ENCODE data around the gene PORCN.

Gene PORCN

GRCh38 chrX:48477960-48478755 lies 30.6 kb upstream of the PORCN start:
- no peak for FAIRE-seq

GRCh38 chrX:48478806-48479205 lies 30.0 kb upstream of the PORCN start:
- FAIRE-seq: no peak

- no peak for FAIRE-seq
These were observed 28.6 kb upstream of the PORCN start for GRCh38 chrX:48480142-48480541.

- no peak for FAIRE-seq
These were observed 28.2 kb upstream of the PORCN start for GRCh38 chrX:48480583-48480982.

GRCh38 chrX:48482526-48482925 lies 26.3 kb upstream of the PORCN start:
- FAIRE-seq: no peak

GRCh38 chrX:48487362-48487798 lies 21.4 kb upstream of the PORCN start:
- FAIRE-seq: no peak

- FAIRE-seq: no peak
These were observed 20.8 kb upstream of the PORCN start for GRCh38 chrX:48488034-48488433.

GRCh38 chrX:48489296-48489695 lies 19.5 kb upstream of the PORCN start:
- FAIRE-seq: no peak

- FAIRE-seq: no peak
These were observed 18.9 kb upstream of the PORCN start for GRCh38 chrX:48489892-48490291.

GRCh38 chrX:48490661-48491060 lies 18.1 kb upstream of the PORCN start:
- no peak for FAIRE-seq

GRCh38 chrX:48491809-48492208 lies 17.0 kb upstream of the PORCN start:
- no peak for FAIRE-seq

GRCh38 chrX:48492293-48492910 lies 16.4 kb upstream of the PORCN start:
- FAIRE-seq: no peak

GRCh38 chrX:48493890-48494364 lies 14.9 kb upstream of the PORCN start:
- no peak for FAIRE-seq

GRCh38 chrX:48496660-48497059 lies 12.1 kb upstream of the PORCN start:
- no peak for FAIRE-seq

GRCh38 chrX:48497871-48498270 lies 10.9 kb upstream of the PORCN start:
- FAIRE-seq: no peak

GRCh38 chrX:48498374-48498809 lies 10.4 kb upstream of the PORCN start:
- FAIRE-seq: no peak

- FAIRE-seq: no peak
These were observed 4.5 kb upstream of the PORCN start for GRCh38 chrX:48504261-48504660.

GRCh38 chrX:48505481-48505880 lies 3.3 kb upstream of the PORCN start:
- no peak for FAIRE-seq

GRCh38 chrX:48507246-48507645 lies 1.5 kb upstream of the PORCN start:
- FAIRE-seq: no peak

GRCh38 chrX:48509245-48509590 lies 426 bp downstream of the PORCN start:
- FAIRE-seq: no peak

- FAIRE-seq: no peak
These were observed 827 bp downstream of the PORCN start for GRCh38 chrX:48509619-48510018.

- FAIRE-seq: no peak
These were observed 2.8 kb downstream of the PORCN start for GRCh38 chrX:48511560-48511959.

- FAIRE-seq: no peak
These were observed 3.7 kb downstream of the PORCN start for GRCh38 chrX:48512371-48512935.

- no peak for FAIRE-seq
These were observed 4.9 kb downstream of the PORCN start for GRCh38 chrX:48513670-48514069.

Measured in TTC549 (cell line).